A673 (cell line): ENCODE measurements around the gene FOXN1.

Experiments
- CTCF ChIP-seq: fragments of 300-800, 200-600 bp; sonication (generic); conservative IDR thresholded peaks from 2 replicates; pipeline ENCODE4 v1.5.1; 2017; ENCODE audit warnings: low read depth, mild to moderate bottlenecking, antibody characterized with exemption, low read length, moderate library complexity, mixed read lengths
- EZH2 ChIP-seq: fragments of 200-600 bp; sonication (generic); IDR thresholded peaks from 2 replicates; pipeline ENCODE4 v1.6.1; 2017; ENCODE audit warnings: borderline replicate concordance, low read depth, mild to moderate bottlenecking, mixed read lengths, antibody characterized with exemption, low read length; ENCODE audit not compliant: poor library complexity, severe bottlenecking

- TF ChIP-seq CTCF (no peak), EZH2 (no peak)
These were observed 61.5 kb downstream of the FOXN1 start for GRCh38 chr17:28567604-28568003.
